GM12873 (cell line): ENCODE measurements around the gene MOB3B.

Experiments
- TF ChIP-seq, protein P1 (sequence below): IDR thresholded peaks from 2 replicates; pipeline ENCODE4 v1.5.1; 2012; ENCODE audit warnings: low read depth, mild to moderate bottlenecking, moderate library complexity, low read length, control low read depth; ENCODE audit not compliant: insufficient read depth; ENCODE audit errors: missing control alignments

Gene MOB3B

GRCh38 chr9:27540502-27540901 lies 10.9 kb upstream of the MOB3B start:
- TF ChIP-seq, protein P1, sequence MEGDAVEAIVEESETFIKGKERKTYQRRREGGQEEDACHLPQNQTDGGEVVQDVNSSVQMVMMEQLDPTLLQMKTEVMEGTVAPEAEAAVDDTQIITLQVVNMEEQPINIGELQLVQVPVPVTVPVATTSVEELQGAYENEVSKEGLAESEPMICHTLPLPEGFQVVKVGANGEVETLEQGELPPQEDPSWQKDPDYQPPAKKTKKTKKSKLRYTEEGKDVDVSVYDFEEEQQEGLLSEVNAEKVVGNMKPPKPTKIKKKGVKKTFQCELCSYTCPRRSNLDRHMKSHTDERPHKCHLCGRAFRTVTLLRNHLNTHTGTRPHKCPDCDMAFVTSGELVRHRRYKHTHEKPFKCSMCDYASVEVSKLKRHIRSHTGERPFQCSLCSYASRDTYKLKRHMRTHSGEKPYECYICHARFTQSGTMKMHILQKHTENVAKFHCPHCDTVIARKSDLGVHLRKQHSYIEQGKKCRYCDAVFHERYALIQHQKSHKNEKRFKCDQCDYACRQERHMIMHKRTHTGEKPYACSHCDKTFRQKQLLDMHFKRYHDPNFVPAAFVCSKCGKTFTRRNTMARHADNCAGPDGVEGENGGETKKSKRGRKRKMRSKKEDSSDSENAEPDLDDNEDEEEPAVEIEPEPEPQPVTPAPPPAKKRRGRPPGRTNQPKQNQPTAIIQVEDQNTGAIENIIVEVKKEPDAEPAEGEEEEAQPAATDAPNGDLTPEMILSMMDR = no peak

GRCh38 chr9:27539479-27540441 lies 10.1 kb upstream of the MOB3B start:
- TF ChIP-seq, protein P1 = no peak

DNA sequence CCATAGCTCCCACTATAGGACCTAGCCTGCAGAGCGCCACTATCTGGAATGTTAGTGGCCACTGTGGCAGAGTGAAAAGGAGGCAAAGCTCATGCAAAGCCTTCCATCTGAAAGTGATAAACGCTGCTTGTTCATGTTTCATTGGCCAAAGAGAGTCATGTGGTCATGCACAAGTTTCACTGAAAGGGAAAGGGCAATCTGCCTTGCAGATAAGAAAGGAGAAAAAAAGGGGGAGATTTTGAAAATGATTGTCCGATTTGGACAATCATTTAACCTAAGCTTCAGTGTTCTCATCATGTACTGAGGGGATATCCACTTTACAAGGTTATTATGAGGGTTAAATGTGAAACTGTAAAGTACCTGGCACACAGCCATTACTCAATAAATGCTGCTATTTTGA lies 9.0 kb upstream of the MOB3B start:
- TF ChIP-seq, protein P1 = no peak

GRCh38 chr9:27537756-27538155 lies 8.1 kb upstream of the MOB3B start:
- TF ChIP-seq, protein P1 = no peak

DNA sequence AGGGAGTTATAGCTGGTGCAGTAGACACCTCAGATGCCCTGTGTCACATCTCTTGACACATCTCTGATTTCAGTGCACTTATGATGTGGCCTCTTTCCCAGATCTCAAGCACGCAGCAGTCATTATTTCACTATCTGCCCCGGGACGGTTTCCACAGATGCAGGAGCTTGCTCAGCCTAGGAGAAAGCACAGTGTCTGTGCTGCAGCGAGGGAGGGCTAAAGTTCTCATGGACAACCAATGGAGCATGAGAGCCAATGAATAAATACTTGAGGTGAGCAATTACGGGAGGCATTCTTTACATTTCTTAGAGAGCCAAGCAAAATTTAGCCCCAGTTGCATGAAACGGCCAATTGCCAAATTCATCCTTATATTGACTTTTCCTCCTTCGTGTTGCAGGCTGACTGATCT lies 7.4 kb upstream of the MOB3B start:
- TF ChIP-seq, protein P1 = no peak

- TF ChIP-seq, protein P1 = no peak
These were observed 6.6 kb upstream of the MOB3B start for GRCh38 chr9:27536168-27536567.

- TF ChIP-seq, protein P1 = peak; percentile 65
These were observed 6.1 kb upstream of the MOB3B start for GRCh38 chr9:27535701-27536118.
